Measurements from ENCODE around the gene FRMPD1.

Gene FRMPD1

DNA sequence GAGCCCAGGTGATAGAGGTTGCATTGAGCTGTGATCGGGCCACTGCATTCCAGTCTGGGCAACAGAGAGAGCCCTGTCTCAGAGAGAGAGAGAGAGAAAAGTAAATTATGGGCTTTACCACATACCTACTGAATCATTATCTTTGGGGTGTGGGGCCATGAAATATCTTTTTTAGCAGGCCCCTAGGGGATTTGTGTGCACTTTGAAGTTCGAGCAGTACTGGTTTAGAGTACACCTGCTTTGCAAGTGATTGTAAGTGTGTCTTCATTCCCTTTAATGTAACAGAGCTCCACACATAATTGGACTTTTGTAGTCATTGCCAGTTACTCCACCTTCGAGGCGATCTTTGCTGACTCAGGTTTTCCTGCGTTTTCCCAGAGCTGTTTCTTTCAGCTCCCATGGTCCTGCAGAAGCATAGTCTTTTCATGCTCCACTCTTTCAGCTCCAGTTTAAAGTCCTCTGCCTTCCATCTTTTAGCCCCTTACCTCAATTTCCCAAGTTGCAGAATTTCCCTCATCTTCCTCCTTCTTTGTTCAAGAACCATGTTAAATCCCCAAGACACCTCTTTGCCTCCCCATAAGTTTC lies 24.0 kb upstream of the FRMPD1 start:
- no peak for DNase-seq (ENCODE audit: low read depth in 2 of 2)

- no peak for DNase-seq (ENCODE audit: low read depth in 2 of 2)
Observed at GRCh38 chr9:37632479-37632878, 18.3 kb upstream of the FRMPD1 start.

- DNase-seq (ENCODE audit: low read depth in 2 of 2), result no peak
Observed at GRCh38 chr9:37635808-37636207, 14.9 kb upstream of the FRMPD1 start.

DNA sequence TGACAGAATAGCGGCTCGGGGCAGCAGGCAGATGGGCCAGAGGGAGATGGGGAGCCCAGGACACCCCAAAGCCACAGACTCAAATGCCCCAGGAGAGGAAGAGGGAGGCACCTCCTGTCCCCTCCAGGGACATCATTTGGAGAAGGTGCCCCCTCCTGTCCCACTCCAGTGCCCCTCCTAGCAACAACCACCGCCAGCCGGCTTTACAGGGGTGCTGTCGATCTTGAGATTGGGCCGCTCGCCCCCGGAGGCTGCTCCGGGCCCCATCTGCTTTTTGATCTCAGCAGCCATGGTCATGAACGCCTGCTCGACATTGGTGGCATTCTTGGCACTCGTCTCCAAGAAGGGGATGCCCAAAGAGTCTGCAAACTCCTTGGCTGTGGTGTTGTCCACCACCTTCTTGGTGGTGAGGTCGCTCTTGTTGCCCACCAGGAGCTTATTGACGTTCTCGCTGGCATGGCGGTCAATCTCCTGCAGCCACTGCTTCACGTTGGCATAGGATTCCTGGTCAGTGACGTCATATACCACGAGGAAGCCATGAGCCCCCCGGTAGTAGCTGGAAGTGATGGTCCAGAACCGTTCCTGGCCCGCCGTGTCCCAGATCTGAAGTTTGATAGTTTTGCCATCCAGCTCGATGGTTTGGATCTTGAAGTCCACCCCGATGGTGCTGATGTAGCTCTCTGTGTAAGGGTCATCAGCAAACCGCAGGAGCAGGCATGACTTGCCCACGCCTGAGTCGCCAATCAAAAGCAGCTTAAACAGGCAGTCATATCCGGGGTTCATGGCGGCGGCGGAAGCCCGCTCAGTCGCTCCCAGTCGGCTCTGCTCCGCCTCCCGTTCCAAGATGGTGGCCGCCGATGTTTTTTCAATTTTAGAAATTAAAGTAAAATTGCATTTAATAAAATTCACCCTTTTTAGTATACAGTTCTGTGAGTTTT lies 14.0 kb upstream of the FRMPD1 start:
- no peak for DNase-seq (ENCODE audit: low read depth in 2 of 2)

DNA sequence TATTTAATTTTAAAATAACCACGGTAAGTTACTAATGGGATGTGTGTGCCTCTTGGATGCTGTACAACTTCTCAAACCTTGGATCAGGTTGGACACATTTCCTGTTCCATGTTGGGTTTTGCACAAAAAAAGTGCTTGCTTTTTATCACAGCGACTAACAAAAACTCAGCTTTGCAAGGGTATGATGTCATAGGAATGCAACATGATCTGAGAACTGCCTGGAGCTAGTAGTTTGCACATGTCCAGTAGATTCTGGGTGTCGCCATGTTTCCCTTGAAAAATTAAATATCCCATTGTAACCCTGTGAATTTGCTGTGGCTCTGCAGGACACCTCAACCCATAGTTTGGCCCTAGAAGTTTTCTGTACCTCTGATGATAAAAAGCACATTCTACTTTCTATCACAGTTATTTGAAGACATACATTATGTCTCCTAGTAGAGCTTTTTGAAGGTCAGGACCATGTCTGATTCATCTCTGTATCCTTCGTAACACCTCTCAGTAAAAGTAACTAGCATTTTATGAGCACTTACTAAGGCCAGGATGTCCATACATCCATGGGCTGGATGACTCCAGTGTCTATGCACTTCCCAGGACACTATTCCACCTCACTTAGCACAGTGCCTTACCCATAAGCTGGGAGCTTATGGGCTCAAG lies 11.5 kb upstream of the FRMPD1 start:
- no peak for DNase-seq (ENCODE audit: low read depth in 2 of 2)

GRCh38 chr9:37639841-37640240 lies 10.9 kb upstream of the FRMPD1 start:
- no peak for DNase-seq (ENCODE audit: low read depth in 2 of 2)

DNA sequence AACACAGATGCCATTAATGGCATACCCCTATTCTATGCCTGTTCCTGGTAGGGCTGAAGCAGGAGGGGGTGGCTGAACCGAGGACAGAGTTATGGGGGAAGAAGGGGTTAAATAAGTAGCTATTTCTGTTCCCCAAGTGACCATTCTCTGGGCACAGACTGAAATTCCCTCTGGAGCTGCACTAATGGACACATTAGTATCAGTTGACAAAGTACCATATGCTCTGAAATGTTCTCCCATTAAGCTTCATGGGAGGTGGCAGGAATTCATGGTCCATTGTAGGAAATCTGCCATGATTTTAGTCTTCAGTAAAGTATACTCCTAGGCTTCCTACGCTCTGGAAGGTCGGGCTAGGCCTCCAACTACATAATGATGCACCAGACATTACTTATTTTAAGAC lies 10.5 kb upstream of the FRMPD1 start:
- no peak for DNase-seq (ENCODE audit: low read depth in 2 of 2)

DNA sequence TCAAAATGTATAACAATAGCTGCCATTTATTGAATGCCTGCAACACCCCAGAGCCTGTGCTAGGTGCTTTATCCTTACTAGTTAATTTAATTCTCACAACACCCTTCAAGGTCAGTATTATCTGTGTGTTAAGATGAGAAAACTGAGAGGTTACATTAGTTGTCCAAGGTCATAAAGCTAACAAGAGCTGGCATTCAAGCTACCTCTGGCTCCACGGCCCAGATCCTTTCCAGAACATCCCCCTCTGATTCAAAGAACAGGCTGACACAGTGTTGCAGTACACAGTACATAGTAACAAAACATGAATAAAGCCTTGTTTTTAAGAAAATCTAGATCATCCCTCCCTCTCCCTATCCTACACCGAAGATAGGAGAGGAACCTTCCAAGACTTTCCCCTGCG lies 9.4 kb upstream of the FRMPD1 start:
- DNase-seq (ENCODE audit: low read depth in 2 of 2), result no peak

DNA sequence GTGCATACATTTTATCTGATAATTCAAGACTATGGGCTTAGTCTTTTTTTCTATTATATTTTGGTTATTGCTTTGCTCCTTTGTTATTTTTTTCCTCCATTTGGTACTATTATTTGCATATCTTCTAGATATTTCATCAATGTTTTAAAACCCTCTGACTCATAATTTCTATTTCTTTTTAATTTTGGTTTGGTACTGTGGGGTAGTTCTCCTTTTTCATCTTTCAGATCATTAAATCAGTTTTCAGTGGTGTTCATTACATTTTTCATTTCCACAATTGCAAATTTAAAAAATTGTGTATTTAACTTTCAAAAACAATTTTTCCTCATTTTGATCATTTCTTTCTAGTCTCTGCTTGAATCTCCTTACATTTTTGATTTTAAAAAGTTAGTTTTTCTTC lies 7.5 kb upstream of the FRMPD1 start:
- DNase-seq (ENCODE audit: low read depth in 2 of 2), result no peak

- DNase-seq (ENCODE audit: low read depth in 2 of 2), result no peak
Observed at GRCh38 chr9:37645903-37646506, 4.7 kb upstream of the FRMPD1 start.

GRCh38 chr9:37650299-37650872 lies 368 bp upstream of the FRMPD1 start:
- no peak for DNase-seq (ENCODE audit: low read depth in 2 of 2)

DNA sequence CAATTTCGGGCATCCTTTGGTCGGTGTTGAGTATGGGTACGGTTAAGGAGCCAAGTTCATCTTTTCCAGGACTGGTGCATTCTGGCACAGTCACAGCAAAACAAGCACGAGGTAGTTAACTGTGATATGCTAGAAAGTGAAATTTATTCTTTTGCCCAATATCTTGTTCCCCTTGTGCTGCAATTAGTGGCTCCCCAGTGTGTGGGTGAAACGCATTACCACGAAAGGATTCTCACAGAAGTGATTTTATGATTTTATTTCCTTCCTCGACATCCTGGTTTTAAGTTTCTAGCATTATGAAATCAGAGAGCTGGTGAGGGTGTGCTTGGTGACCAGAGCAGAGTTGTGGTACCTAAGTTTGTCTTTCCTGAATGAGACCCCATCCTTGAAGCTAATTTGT lies 1.5 kb downstream of the FRMPD1 start:
- no peak for DNase-seq (ENCODE audit: low read depth in 2 of 2)

DNA sequence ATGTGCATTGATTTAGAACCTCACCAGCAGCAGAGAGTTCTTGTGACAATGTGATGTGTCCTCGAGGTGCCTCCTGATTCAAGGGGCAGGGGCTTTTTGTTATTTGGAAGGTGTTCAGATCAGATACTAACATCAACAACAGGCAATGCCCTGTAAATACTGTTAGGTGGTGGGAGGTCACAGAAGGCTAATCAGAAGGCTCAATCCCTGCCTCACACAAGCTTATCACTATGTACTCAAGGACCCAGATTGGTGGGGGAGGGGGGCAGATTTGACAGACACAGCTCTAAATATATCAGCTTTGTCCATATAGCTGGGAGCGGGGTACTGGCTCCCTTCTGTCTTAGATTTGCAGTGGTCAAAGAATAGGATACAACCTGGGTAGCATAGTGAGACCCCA lies 2.6 kb downstream of the FRMPD1 start:
- DNase-seq (ENCODE audit: low read depth in 2 of 2), result no peak

GRCh38 chr9:37656936-37657335 lies 6.2 kb downstream of the FRMPD1 start:
- DNase-seq (ENCODE audit: low read depth in 2 of 2), result no peak

- no peak for DNase-seq (ENCODE audit: low read depth in 2 of 2)
Observed at GRCh38 chr9:37660691-37661090, 9.9 kb downstream of the FRMPD1 start.

DNA sequence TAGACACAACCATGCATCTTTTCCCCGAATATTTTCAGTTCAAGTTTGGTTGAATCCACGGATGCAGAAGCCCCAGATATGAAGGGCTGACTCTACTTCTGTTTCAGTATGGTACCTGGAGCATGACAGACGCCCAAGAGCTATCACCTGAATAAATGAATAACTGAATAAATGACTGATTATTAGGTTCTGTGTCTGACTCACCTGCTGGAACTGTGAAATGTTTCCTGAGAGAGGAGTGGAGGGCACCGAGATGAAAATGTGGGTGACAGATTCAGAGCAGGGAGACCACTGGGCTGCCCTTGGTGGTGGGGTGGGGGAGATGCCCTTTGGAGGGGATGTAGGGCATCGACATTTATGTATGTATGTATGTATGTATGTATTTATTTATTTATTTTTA lies 13.2 kb downstream of the FRMPD1 start:
- DNase-seq (ENCODE audit: low read depth in 2 of 2), result no peak

- DNase-seq (ENCODE audit: low read depth in 2 of 2), result no peak
Observed at GRCh38 chr9:37667706-37668105, 17.0 kb downstream of the FRMPD1 start.

GRCh38 chr9:37668116-37668601 lies 17.4 kb downstream of the FRMPD1 start:
- no peak for DNase-seq (ENCODE audit: low read depth in 2 of 2)

- no peak for DNase-seq (ENCODE audit: low read depth in 2 of 2)
Observed at GRCh38 chr9:37669232-37669631, 18.5 kb downstream of the FRMPD1 start.

DNA sequence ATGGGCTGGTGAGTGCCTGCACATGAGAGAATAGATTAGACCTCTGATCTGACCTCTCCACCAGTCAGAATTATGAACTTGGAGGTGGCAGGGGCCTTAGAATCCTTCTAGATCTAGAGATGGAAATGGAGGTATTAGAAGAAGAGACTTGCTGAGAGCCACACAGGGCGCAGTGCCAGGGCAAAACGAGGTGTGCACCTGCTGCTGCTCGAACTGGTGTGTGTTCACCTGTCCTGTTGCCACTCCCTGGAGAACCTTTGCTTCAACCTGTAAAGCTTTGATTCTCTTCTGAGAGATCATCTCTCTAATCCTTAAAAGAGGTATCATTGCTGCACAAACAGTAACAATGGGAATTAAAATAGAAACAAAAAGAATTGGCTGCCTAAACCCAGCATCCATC lies 24.9 kb downstream of the FRMPD1 start:
- no peak for DNase-seq (ENCODE audit: low read depth in 2 of 2)

GRCh38 chr9:37676411-37676830 lies 25.7 kb downstream of the FRMPD1 start:
- no peak for DNase-seq (ENCODE audit: low read depth in 2 of 2)

- no peak for DNase-seq (ENCODE audit: low read depth in 2 of 2)
Observed at GRCh38 chr9:37677435-37677834, 26.7 kb downstream of the FRMPD1 start.

Data from stimulated activated CD8-positive, alpha-beta memory T cell treated with anti-CD3 and anti-CD28 coated beads, Interleukin-15, amount 100 ng/mL, for 4 hours (primary cell).